K562 (cell line): ENCODE results near the gene TTLL11. TPM values are rescaled to one million over a fixed set of nuclear protein-coding genes. Genes with fewer than 3 reads are reported as not detected.

ENCODE experiments used
- CHD4 ChIP-seq: fragments of 200-600 bp; sonication (generic); IDR thresholded peaks from 3 replicates; pipeline ENCODE4 v1.6.1; 2012; ENCODE audit warnings: low read depth, mild to moderate bottlenecking, mixed read lengths, low read length, inconsistent platforms; ENCODE audit not compliant: insufficient read depth, insufficient replicate concordance, poor library complexity, severe bottlenecking
- MTA3 ChIP-seq: fragments of 450-650 bp; formaldehyde crosslinking; IDR thresholded peaks from 2 replicates; pipeline ENCODE4 v1.6.1; 2017; ENCODE audit warnings: mild to moderate bottlenecking, borderline replicate concordance
- ZNF445 ChIP-seq: fragments of 250-450 bp; sonication (Bioruptor Pico); IDR thresholded peaks from 2 replicates; pipeline ENCODE4 v1.4.0; 2020; ENCODE audit warnings: low read depth, mild to moderate bottlenecking, moderate library complexity
- polyA plus RNA-seq, 8 experiments: library from polyadenylated mRNA; depleted of rRNA in 4 of 8; stranded (reverse) in 5 of 8; unstranded in 3 of 8; fragments of >200 nt; fragmentation: Nextera tagmentation in 2 of 8; fragmentation: Illumina TruSeq in 1 of 8; extraction: Ambion mirVana in 2 of 8; extraction: Trizol in 1 of 8; gene quantifications; 2 replicates each; pipeline versions ENCODE4 v1.2.1 to v1.2.3, GENCODE V29; 2011 to 2014; ENCODE audit warnings: inconsistent platforms in 1 of 8, missing spikeins in 1 of 8
- total RNA-seq, 7 experiments: library from RNA; depleted of rRNA in 6 of 7; stranded (reverse); fragments of >200 nt in 6 of 7; fragmentation: Illumina TruSeq in 2 of 7; extraction: Trizol in 2 of 7; gene quantifications; 2 replicates each; pipeline versions ENCODE4 v1.2.1 to v1.2.3, GENCODE V29; 2011 to 2021; ENCODE audit warnings: low replicate concordance in 1 of 7
- TF ChIP-seq, protein P1 (sequence below): fragments of 450-650 bp; IDR thresholded peaks from 2 replicates; pipeline ENCODE4 v1.6.1; 2016; ENCODE audit warnings: low read depth

TTLL11 gene
- total and polyA plus RNA-seq, 9 of the 15 experiments (the other 6 are each of a cell fraction or from before 2014, with no cell fraction given) = 0.83 to 4.4 (median 2.7) TPM

DNA sequence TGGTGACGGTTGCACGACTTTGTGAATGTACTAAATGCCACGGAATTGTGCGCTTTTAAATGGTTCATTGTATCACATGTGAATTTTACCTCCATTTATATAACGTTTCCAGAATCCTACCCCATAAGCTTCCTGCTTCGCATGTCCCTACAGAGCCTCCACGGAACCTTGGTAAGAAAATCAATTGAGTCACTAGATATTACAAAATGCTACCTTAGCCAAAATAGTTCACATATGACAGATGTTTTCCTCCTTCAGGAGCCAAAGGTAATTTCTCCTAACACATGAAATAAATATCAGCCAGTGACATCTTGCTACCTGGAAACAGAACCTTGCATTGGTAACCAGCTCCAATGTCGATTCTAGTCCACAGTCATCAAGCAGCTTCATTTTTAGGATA lies 125.1 kb downstream of the TTLL11 start (continued):
- TF ChIP-seq, protein P1, sequence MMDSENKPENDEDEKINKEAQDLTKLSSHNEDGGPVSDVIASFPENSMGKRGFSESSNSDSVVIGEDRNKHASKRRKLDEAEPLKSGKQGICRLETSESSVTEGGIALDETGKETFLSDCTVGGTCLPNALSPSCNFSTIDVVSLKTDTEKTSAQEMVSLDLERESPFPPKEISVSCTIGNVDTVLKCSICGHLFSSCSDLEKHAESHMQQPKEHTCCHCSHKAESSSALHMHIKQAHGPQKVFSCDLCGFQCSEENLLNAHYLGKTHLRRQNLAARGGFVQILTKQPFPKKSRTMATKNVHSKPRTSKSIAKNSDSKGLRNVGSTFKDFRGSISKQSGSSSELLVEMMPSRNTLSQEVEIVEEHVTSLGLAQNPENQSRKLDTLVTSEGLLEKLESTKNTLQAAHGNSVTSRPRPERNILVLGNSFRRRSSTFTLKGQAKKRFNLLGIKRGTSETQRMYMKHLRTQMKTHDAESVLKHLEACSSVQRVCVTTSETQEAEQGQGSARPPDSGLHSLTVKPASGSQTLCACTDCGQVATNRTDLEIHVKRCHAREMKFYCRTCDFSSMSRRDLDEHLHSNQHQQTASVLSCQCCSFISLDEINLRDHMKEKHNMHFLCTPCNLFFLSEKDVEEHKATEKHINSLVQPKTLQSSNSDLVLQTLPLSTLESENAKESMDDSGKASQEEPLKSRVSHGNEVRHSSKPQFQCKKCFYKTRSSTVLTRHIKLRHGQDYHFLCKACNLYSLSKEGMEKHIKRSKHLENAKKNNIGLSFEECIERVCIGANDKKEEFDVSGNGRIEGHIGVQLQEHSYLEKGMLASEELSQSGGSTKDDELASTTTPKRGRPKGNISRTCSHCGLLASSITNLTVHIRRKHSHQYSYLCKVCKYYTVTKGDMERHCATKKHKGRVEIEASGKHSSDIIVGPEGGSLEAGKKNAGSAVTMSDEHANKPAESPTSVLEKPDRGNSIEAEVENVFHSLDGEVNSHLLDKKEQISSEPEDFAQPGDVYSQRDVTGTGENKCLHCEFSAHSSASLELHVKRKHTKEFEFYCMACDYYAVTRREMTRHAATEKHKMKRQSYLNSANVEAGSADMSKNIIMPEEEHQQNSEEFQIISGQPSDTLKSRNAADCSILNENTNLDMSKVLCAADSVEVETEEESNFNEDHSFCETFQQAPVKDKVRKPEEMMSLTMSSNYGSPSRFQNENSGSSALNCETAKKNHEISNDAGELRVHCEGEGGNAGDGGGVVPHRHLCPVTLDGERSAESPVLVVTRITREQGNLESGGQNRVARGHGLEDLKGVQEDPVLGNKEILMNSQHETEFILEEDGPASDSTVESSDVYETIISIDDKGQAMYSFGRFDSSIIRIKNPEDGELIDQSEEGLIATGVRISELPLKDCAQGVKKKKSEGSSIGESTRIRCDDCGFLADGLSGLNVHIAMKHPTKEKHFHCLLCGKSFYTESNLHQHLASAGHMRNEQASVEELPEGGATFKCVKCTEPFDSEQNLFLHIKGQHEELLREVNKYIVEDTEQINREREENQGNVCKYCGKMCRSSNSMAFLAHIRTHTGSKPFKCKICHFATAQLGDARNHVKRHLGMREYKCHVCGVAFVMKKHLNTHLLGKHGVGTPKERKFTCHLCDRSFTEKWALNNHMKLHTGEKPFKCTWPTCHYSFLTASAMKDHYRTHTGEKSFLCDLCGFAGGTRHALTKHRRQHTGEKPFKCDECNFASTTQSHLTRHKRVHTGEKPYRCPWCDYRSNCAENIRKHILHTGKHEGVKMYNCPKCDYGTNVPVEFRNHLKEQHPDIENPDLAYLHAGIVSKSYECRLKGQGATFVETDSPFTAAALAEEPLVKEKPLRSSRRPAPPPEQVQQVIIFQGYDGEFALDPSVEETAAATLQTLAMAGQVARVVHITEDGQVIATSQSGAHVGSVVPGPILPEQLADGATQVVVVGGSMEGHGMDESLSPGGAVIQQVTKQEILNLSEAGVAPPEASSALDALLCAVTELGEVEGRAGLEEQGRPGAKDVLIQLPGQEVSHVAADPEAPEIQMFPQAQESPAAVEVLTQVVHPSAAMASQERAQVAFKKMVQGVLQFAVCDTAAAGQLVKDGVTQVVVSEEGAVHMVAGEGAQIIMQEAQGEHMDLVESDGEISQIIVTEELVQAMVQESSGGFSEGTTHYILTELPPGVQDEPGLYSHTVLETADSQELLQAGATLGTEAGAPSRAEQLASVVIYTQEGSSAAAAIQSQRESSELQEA = no peak
- TF ChIP-seq ZNF445 (CRISPR knock-in tag) (no peak), MTA3 (no peak), CHD4 (no peak)
- TF ChIP-seq, all 486 proteins: peak for 0
